GM10248 (cell line): Measurements from ENCODE around the gene CHTF8.

Experiments
- CTCF ChIA-PET: fragments of 300-600 bp; sonication (Branson Sonifier 250); formaldehyde crosslinking; extraction: SDS; loops from one replicate; lab custom pipeline; 2021; ENCODE audit warnings: antibody characterized with exemption; lab: Yijun Ruan, JAX
- POLR2A ChIA-PET: fragments of 350-650 bp; sonication (Branson Sonifier 250); formaldehyde crosslinking; extraction: SDS; loops from one replicate; lab custom pipeline; 2020; ENCODE audit warnings: antibody characterized with exemption; lab: Yijun Ruan, JAX
- DNase-seq: peaks from one replicate; pipeline ENCODE4 v3.0.0; 2012; ENCODE audit errors: extremely low spot score
- TF ChIP-seq, protein P1 (sequence below): IDR thresholded peaks from 2 replicates; pipeline ENCODE4 v1.5.1; 2012; ENCODE audit warnings: mild to moderate bottlenecking, low read depth; ENCODE audit errors: extremely low read depth, missing control alignments, control extremely low read depth

CHTF8 gene

DNA sequence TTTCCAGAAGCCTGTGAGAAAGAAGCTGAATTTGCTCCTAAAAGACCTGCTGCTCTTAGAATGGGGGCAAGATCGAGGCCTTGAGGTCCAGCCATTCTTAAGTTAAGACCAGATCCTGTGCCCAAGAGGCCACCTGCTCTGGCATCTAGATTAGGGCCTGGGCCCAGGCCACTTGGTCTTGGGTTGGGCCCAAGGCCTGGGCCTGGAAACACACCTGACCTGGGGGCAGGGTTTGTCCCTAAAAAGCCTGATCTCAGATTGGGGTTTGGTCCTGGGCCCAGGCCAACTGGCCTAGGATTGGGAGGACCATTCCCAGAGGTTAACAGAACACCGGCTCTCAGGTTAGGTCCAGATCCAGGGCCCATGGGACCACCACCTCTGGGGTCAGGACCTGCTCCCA lies 12.9 kb downstream of the CHTF8 start:
- POLR2A ChIA-PET: no interaction called here
- CTCF ChIA-PET: interaction anchor here (1.4 to 2.1 kb wide), 4 partner anchors 11 to 272 kb away, joined by 4 to 5 read pairs (median 4); no protein-coding TSS in a partner anchor

DNA sequence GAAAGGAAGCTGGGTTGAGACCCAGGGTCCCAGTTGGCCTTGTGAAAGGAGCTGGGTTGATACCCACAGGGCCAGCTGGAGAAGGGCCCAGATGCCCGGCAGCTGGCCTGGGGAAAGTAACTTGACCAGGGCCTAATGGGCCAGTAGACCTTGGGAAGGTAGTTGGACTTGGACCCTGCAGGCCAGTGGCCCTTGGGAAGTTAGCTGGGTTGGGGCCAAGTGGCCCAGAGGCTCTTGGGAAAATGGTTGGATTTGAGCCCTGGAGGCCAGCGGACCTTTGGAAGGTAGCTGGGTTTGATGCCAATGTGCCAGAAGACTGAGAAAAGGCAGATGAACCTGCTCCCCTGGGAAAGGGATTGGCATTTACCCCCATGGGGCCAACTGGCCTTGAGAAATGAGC lies 13.4 kb downstream of the CHTF8 start:
- DNase-seq: no peak
- ChIA-PET POLR2A (interaction anchor here (0.5 kb wide), 1 partner anchor 11 kb away, joined by 8 read pairs; no protein-coding TSS in a partner anchor), CTCF (interaction anchor here (1.4 to 4.1 kb wide), 5 partner anchors 12 to 272 kb away, joined by 4 to 10 read pairs (median 5); no protein-coding TSS in a partner anchor)
- TF ChIP-seq, protein P1, sequence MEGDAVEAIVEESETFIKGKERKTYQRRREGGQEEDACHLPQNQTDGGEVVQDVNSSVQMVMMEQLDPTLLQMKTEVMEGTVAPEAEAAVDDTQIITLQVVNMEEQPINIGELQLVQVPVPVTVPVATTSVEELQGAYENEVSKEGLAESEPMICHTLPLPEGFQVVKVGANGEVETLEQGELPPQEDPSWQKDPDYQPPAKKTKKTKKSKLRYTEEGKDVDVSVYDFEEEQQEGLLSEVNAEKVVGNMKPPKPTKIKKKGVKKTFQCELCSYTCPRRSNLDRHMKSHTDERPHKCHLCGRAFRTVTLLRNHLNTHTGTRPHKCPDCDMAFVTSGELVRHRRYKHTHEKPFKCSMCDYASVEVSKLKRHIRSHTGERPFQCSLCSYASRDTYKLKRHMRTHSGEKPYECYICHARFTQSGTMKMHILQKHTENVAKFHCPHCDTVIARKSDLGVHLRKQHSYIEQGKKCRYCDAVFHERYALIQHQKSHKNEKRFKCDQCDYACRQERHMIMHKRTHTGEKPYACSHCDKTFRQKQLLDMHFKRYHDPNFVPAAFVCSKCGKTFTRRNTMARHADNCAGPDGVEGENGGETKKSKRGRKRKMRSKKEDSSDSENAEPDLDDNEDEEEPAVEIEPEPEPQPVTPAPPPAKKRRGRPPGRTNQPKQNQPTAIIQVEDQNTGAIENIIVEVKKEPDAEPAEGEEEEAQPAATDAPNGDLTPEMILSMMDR: no peak

More for the DNA sequence above, 12.9 kb downstream of the CHTF8 start:
- TF ChIP-seq, protein P1: no peak
- DNase-seq: no peak

DNA sequence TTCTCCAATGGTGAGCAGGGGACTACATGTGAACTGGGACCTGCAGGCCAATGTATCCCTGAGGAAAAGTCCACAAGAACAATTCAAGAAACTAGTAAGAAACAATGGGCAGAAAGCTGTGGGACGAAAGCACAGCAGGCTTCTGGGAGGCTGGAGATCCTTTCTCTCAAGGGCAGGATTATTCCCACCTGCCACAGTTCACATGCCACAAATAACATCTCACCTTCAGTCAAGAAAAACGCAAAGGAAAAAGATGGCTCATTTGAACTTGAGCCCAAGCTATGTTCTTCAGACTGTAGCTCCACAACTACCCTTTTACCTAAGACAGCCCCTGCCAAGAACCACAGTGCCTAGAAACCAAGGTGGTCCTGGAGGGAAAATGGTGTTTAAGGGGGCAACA lies 13.9 kb downstream of the CHTF8 start:
- ChIA-PET POLR2A (interaction anchor here (0.5 kb wide), 1 partner anchor 11 kb away, joined by 8 read pairs; no protein-coding TSS in a partner anchor), CTCF (interaction anchor here (1.0 to 4.1 kb wide), 8 partner anchors 10 to 271 kb away, joined by 3 to 10 read pairs (median 4); partner anchors contain the start of gene HAS3)
- TF ChIP-seq, protein P1: no peak
- no peak for DNase-seq

DNA sequence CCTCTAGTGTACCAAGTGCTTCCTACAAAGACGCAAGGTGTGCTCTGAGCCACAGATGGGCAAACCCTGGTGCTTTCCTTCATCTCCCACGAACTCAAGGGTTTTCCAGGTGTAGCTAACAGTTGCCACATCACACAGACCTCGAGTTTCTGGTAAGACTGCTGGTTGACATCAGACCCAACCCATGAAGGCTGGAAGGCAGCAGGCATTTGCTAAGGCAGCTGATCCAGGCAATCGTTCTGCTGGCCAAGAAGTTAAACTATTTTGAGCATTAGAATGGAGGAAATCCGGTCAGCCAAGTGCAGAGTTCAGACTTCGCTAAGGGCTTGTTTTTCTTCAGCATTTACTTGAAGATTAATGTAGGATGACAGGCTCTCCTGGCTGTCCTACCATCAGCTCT lies 15.5 kb downstream of the CHTF8 start:
- ChIA-PET CTCF (interaction anchor here (0.9 to 4.1 kb wide), 4 partner anchors 8 to 590 kb away, joined by 3 to 10 read pairs (median 6); no protein-coding TSS in a partner anchor), POLR2A (no interaction called here)
- DNase-seq: no peak
- TF ChIP-seq, protein P1: no peak

DNA sequence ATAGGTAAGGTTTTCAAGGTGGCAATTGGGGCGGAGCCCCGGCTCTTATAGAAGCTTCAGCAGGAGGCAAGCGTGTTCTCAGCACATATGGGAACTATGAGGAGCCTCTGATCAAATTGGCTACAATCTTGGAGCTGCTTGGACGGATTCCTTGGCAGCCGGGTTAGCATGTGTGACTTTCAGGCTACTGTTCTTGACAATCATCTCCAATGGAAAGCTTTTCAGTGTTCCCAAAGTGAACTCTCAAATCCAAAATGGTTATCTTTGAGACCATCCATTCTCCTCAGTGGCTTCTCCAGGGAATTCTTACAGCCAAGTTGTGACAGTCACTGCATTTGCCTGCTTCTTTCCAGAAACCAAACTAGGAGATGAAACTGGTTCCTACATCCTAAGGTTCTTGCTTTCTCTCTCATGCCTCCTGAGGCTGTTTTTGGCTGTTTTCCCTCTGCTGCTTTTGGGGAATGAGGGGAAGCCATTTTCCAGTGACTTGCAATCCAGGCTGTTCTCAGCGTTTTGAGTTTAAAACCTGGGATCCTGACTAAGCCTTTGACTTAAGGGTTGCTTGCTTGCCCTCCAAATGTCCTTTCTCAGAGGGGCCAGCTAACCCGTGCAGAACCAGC lies 16.0 kb downstream of the CHTF8 start:
- no peak for DNase-seq
- ChIA-PET POLR2A (no interaction called here), CTCF (interaction anchor here (2.2 to 4.1 kb wide), 2 partner anchors 8 to 16 kb away, joined by 10 to 14 read pairs; no protein-coding TSS in a partner anchor)
- TF ChIP-seq, protein P1: no peak

- POLR2A ChIA-PET: no interaction called here
- CTCF ChIA-PET: interaction anchor here (2.2 to 4.1 kb wide), 2 partner anchors 9 to 15 kb away, joined by 10 to 14 read pairs; no protein-coding TSS in a partner anchor
These were observed 16.6 kb downstream of the CHTF8 start for GRCh38 chr16:69115837-69116236.

More at GRCh38 chr16:69115837-69116236, 16.6 kb downstream of the CHTF8 start:
- TF ChIP-seq, protein P1: no peak
- no peak for DNase-seq
